ENCODE measurements around the gene WNT2B. TPM values are rescaled to one million over a fixed set of nuclear protein-coding genes. Genes with fewer than 3 reads are reported as not detected.

Gene WNT2B
- total RNA-seq, 1 donor from 2014 or later: 0.79 TPM

GRCh38 chr1:112527266-112528010, 18.7 kb downstream of the WNT2B start:
- no peak for DNase-seq (ENCODE audit: low read depth in 2 of 2)

GRCh38 chr1:112528076-112528475, 19.3 kb downstream of the WNT2B start:
- no peak for DNase-seq (ENCODE audit: low read depth in 2 of 2)

- no peak for DNase-seq (ENCODE audit: low read depth in 2 of 2)
Measured at GRCh38 chr1:112529301-112529700, 20.5 kb downstream of the WNT2B start.

GRCh38 chr1:112530832-112531231, 22.1 kb downstream of the WNT2B start:
- no peak for DNase-seq (ENCODE audit: low read depth in 2 of 2)

GRCh38 chr1:112532064-112532463, 23.3 kb downstream of the WNT2B start:
- no peak for DNase-seq (ENCODE audit: low read depth in 2 of 2)

- DNase-seq (ENCODE audit: low read depth in 2 of 2): no peak
Measured at GRCh38 chr1:112533029-112533428, 24.3 kb downstream of the WNT2B start.

- DNase-seq (ENCODE audit: low read depth in 2 of 2): no peak
Measured at GRCh38 chr1:112536561-112536960, 27.8 kb downstream of the WNT2B start.

GRCh38 chr1:112537456-112537855, 28.7 kb downstream of the WNT2B start:
- DNase-seq (ENCODE audit: low read depth in 2 of 2): no peak

GRCh38 chr1:112538883-112539282, 30.1 kb downstream of the WNT2B start:
- no peak for DNase-seq (ENCODE audit: low read depth in 2 of 2)

GRCh38 chr1:112540226-112540794, 31.5 kb downstream of the WNT2B start:
- DNase-seq (ENCODE audit: low read depth in 2 of 2): peak in 1 of 2 donors; percentile 6

- no peak for DNase-seq (ENCODE audit: low read depth in 2 of 2)
Measured at GRCh38 chr1:112541299-112541698, 32.5 kb downstream of the WNT2B start.

GRCh38 chr1:112542206-112542973, 33.6 kb downstream of the WNT2B start:
- no peak for DNase-seq (ENCODE audit: low read depth in 2 of 2)

GRCh38 chr1:112544011-112544688, 35.4 kb downstream of the WNT2B start:
- peak; percentile 90 to 93 for DNase-seq (ENCODE audit: low read depth in 2 of 2)

GRCh38 chr1:112544751-112545150, 36.0 kb downstream of the WNT2B start:
- peak; percentile 2 to 31 for DNase-seq (ENCODE audit: low read depth in 2 of 2)

GRCh38 chr1:112546076-112546475, 37.3 kb downstream of the WNT2B start:
- DNase-seq (ENCODE audit: low read depth in 2 of 2): no peak

GRCh38 chr1:112548547-112548946, 39.8 kb downstream of the WNT2B start:
- DNase-seq (ENCODE audit: low read depth in 2 of 2): no peak

- DNase-seq (ENCODE audit: low read depth in 2 of 2): no peak
Measured at GRCh38 chr1:112549590-112549989, 40.8 kb downstream of the WNT2B start.

GRCh38 chr1:112554411-112554810, 45.6 kb downstream of the WNT2B start:
- peak in 1 of 2 donors; percentile 57 for DNase-seq (ENCODE audit: low read depth in 2 of 2)

- DNase-seq (ENCODE audit: low read depth in 2 of 2): peak in 1 of 2 donors; percentile 26
Measured at GRCh38 chr1:112557385-112557784, 48.6 kb downstream of the WNT2B start.

GRCh38 chr1:112558634-112559033, 49.9 kb downstream of the WNT2B start:
- no peak for DNase-seq (ENCODE audit: low read depth in 2 of 2)

GRCh38 chr1:112563341-112563740, 54.6 kb downstream of the WNT2B start:
- DNase-seq (ENCODE audit: low read depth in 2 of 2): peak in 1 of 2 donors; percentile 37

- no peak for DNase-seq (ENCODE audit: low read depth in 2 of 2)
Measured at GRCh38 chr1:112564081-112564480, 55.3 kb downstream of the WNT2B start.
